Ovary (tissue), 3 donors: ENCODE results near the gene AFF3.

Experiments used
- CTCF ChIP-seq, 3 donors: fragments of 450-650 bp in 2 of 3; fragments of 200-600 bp in 1 of 3; IDR thresholded peaks; one replicate each; pipeline versions ENCODE4 v1.5.1 to v1.8.0; 2016 to 2022; ENCODE audit warnings: antibody characterized with exemption in 3 of 3, mild to moderate bottlenecking in 1 of 3
- POLR2A ChIP-seq: fragments of 450-650 bp; IDR thresholded peaks from one replicate; pipeline ENCODE4 v1.6.1; 2017; ENCODE audit warnings: antibody characterized with exemption, mild to moderate bottlenecking, moderate library complexity
- donor health status: DM: no; HTN: no; CAD: no.

- TF ChIP-seq CTCF (IDR thresholded peaks at IDR 0.05) (no peak), POLR2A (no peak)
These were observed 133.4 kb downstream of the AFF3 start for GRCh38 chr2:100008956-100009355.
